DOHH2 (cell line): ENCODE measurements around the gene DAZAP1.

Source experiments
- EZH2phosphoT487 ChIP-seq: fragments of 200-600 bp; sonication (generic); IDR thresholded peaks from 2 replicates; pipeline ENCODE4 v1.6.1; 2017; ENCODE audit warnings: borderline replicate concordance, mild to moderate bottlenecking, antibody characterized with exemption, low read length, moderate library complexity, mixed read lengths
- TF ChIP-seq, protein P1 (sequence below): fragments of 200-600 bp; sonication (generic); IDR thresholded peaks from one replicate; pipeline ENCODE4 v1.5.1; 2014; ENCODE audit warnings: antibody characterized with exemption, mild to moderate bottlenecking, low read depth, low read length; ENCODE audit not compliant: poor library complexity, severe bottlenecking

DNA sequence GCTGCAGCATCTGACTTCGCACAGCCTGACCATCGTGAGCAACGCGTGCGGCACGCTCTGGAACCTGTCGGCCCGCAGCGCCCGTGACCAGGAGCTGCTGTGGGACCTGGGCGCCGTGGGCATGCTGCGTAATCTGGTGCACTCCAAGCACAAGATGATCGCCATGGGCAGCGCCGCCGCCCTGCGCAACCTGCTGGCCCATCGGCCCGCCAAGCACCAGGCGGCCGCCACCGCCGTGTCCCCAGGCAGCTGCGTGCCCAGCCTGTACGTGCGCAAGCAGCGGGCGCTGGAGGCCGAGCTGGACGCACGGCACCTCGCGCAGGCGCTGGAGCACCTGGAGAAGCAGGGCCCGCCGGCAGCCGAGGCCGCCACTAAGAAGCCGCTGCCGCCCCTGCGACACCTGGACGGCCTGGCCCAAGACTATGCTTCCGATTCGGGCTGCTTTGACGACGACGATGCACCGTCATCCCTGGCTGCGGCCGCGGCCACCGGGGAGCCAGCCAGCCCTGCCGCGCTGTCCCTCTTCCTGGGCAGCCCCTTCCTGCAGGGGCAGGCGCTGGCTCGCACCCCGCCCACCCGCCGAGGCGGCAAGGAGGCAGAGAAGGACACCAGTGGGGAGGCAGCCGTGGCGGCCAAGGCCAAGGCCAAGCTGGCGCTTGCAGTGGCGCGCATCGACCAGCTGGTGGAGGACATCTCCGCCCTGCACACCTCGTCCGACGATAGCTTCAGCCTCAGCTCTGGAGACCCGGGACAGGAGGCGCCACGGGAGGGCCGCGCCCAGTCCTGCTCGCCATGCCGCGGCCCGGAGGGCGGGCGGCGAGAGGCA lies 58.0 kb downstream of the DAZAP1 start:
- TF ChIP-seq, protein P1, sequence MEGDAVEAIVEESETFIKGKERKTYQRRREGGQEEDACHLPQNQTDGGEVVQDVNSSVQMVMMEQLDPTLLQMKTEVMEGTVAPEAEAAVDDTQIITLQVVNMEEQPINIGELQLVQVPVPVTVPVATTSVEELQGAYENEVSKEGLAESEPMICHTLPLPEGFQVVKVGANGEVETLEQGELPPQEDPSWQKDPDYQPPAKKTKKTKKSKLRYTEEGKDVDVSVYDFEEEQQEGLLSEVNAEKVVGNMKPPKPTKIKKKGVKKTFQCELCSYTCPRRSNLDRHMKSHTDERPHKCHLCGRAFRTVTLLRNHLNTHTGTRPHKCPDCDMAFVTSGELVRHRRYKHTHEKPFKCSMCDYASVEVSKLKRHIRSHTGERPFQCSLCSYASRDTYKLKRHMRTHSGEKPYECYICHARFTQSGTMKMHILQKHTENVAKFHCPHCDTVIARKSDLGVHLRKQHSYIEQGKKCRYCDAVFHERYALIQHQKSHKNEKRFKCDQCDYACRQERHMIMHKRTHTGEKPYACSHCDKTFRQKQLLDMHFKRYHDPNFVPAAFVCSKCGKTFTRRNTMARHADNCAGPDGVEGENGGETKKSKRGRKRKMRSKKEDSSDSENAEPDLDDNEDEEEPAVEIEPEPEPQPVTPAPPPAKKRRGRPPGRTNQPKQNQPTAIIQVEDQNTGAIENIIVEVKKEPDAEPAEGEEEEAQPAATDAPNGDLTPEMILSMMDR: no peak
- TF ChIP-seq EZH2phosphoT487: no peak
